ENCODE measurements around the gene PLS3. TPM values are rescaled to one million over a fixed set of nuclear protein-coding genes. Genes with fewer than 3 reads are reported as not detected.

Gene PLS3
- total and polyA plus RNA-seq, 9 of the 15 experiments (the other 6 are each of a cell fraction or from before 2014, with no cell fraction given), result 0.03 to 0.42 (median 0.03) TPM; not detected in 4

DNA sequence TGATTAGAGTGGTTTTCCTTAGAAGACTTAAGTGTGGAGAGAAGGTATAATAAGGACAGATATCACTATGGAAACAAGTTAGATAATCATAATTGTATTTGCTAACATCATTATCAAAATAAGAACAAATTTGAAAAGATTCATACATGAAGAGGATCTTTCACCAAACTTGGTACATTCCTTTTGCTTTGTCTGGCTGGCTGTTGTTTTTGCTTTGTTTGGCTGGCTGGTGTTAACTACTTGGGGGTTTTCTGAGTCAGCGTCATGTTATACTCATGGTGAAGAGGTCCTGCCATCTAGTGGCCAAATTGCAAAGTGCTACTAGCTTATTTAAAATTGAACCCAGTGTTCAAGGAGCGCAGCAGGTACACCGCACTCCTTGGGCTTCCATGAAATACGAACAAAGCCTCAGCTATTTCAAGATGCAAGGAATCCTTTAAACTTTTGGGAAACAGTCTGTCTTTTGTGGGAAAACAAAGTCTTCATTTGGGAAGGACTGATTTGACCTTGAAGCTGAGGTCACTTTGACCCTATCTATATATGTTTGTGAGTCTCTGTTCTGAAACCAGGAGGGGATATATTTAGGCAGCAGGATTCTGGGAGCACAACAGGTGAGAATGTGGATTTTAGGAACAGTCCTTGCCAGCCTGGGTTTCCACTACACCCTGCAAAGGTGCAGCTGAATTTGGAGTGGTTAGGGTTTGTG, 129.7 kb downstream of the PLS3 start:
- POLR2A ChIA-PET, result interaction anchor here (0.6 to 0.9 kb wide), 2 partner anchors 9 to 23 kb away, joined by 3 read pairs; no protein-coding TSS in a partner anchor
- 38% methylated on average over 4 of the region's 4 CpGs for WGBS (ENCODE audit: insufficient coverage, low coverage, missing lambda C conversion rate)
- CTCF ChIA-PET (ENCODE audit: low intra/inter-chr PET ratio), result interaction anchor here (0.6 kb wide), 2 partner anchors 39 kb away, joined by 3 read pairs; no protein-coding TSS in a partner anchor
- DNase-seq (ENCODE audit: extremely low read depth in 1 of 4, low spot score in 3 of 4) (peak; percentile 35 to 59 (median 47)), ATAC-seq (peak; percentile 90), FAIRE-seq (peak; percentile 76)
- intact Hi-C loops (cut with micrococcal nuclease), result loop anchor here (1.0 kb wide), 1 partner anchor 39 kb away; no protein-coding TSS in a partner anchor
- H3K9me3 ChIP-seq (replicated peaks; ENCODE audit: control insufficient read depth, insufficient read depth, low read depth, low read length), result no peaks in the 10 kb centered on the region
- H3K27me3 ChIP-seq (ENCODE audit: control insufficient read depth in 2 of 2, insufficient read depth in 2 of 2, low read length in 2 of 2), result no peaks in the 10 kb centered on the region
- no peaks in the 10 kb centered on the region for H4K20me1 ChIP-seq (replicated peaks; ENCODE audit: control insufficient read depth, insufficient read depth, low read length)
- H3K4me1 ChIP-seq (replicated peaks in 1 of 2; ENCODE audit: control insufficient read depth in 2 of 2, insufficient read depth in 2 of 2, low read length in 2 of 2), result no peaks in the 10 kb centered on the region
- no peak overlapping the region for H3K4me2 ChIP-seq (ENCODE audit: insufficient read depth, low read length)
- no peak overlapping the region for H3K9ac ChIP-seq (ENCODE audit: insufficient read depth in 1 of 2, low read depth in 2 of 2, low read length in 2 of 2)
- H3K79me2 ChIP-seq (ENCODE audit: control insufficient read depth, insufficient read depth, low read length), result no peaks in the 10 kb centered on the region
- no peak overlapping the region for H3K4me3 ChIP-seq
- in situ Hi-C loops (cut with MboI), result loop anchor here (25.0 kb wide), 1 partner anchor 197 kb away; no protein-coding TSS in a partner anchor
- H2AFZ ChIP-seq (ENCODE audit: low read depth, low read length), result no peak overlapping the region
- H3K27ac ChIP-seq (ENCODE audit: extremely low read depth, low read depth, low read length), result no peak overlapping the region
- no peaks in the 10 kb centered on the region for H3K36me3 ChIP-seq (ENCODE audit: control insufficient read depth, insufficient read depth, low read length)
- BruUV-seq (replicated peaks), result no TSS peak
- H3K9me1 ChIP-seq (ENCODE audit: control insufficient read depth, insufficient read depth, low read length), result no peaks in the 10 kb centered on the region
- TF ChIP-seq, protein P1, sequence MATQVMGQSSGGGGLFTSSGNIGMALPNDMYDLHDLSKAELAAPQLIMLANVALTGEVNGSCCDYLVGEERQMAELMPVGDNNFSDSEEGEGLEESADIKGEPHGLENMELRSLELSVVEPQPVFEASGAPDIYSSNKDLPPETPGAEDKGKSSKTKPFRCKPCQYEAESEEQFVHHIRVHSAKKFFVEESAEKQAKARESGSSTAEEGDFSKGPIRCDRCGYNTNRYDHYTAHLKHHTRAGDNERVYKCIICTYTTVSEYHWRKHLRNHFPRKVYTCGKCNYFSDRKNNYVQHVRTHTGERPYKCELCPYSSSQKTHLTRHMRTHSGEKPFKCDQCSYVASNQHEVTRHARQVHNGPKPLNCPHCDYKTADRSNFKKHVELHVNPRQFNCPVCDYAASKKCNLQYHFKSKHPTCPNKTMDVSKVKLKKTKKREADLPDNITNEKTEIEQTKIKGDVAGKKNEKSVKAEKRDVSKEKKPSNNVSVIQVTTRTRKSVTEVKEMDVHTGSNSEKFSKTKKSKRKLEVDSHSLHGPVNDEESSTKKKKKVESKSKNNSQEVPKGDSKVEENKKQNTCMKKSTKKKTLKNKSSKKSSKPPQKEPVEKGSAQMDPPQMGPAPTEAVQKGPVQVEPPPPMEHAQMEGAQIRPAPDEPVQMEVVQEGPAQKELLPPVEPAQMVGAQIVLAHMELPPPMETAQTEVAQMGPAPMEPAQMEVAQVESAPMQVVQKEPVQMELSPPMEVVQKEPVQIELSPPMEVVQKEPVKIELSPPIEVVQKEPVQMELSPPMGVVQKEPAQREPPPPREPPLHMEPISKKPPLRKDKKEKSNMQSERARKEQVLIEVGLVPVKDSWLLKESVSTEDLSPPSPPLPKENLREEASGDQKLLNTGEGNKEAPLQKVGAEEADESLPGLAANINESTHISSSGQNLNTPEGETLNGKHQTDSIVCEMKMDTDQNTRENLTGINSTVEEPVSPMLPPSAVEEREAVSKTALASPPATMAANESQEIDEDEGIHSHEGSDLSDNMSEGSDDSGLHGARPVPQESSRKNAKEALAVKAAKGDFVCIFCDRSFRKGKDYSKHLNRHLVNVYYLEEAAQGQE (IDR thresholded peaks at IDR 0.05; ENCODE audit: borderline replicate concordance), result peak; percentile 16; the same call in 1 of the 2 replicates
- TF ChIP-seq, protein P1 (CRISPR knock-in tag; IDR thresholded peaks at IDR 0.05; ENCODE audit: low read depth), result no peak
- TF ChIP-seq POU5F1 (IDR thresholded peaks at IDR 0.05; ENCODE audit: borderline replicate concordance, low read depth, low read length, partially characterized antibody) (no peak), ZNF124 (CRISPR knock-in tag; IDR thresholded peaks at IDR 0.05) (no peak), CREM (IDR thresholded peaks at IDR 0.05; ENCODE audit: low read depth) (0 out of 2 replicates have a peak, but pooled peaks have one; percentile 13), JUND (IDR thresholded peaks at IDR 0.05; ENCODE audit: borderline replicate concordance, low read depth, low read length) (peak; percentile 18; the same call in 1 of the 2 replicates), JUND (tag; IDR thresholded peaks at IDR 0.05; ENCODE audit: borderline replicate concordance, low read depth, low read length) (no peak; the same call in 2 of the 3 replicates), CTCF (IDR thresholded peaks at IDR 0.05 in 2 of 3, conservative IDR thresholded peaks at IDR 0.05 in 1 of 3; ENCODE audit: insufficient read depth in 2 of 3, low read depth in 1 of 3, low read length in 3 of 3) (peak; percentile 45 to 70 (median 70))
